SK-N-SH (cell line): Measurements from ENCODE around the gene ARID1B. TPM values are rescaled to one million over a fixed set of nuclear protein-coding genes. Genes with fewer than 3 reads are reported as not detected.

Experiments
- CTCF ChIA-PET: fragments of 300-600, 350-600 bp; formaldehyde crosslinking; extraction: SDS; loops from one replicate; lab custom pipeline; 2021; lab: Yijun Ruan, JAX
- POLR2A ChIA-PET: fragments of 350-600 bp; sonication (Branson Sonifier 250); formaldehyde crosslinking; extraction: SDS; loops from one replicate; lab custom pipeline; 2020; ENCODE audit warnings: antibody characterized with exemption, inconsistent platforms; lab: Yijun Ruan, JAX
- DNase-seq: peaks from one replicate; pipeline ENCODE4 v3.0.0; 2012
- H2AFZ ChIP-seq: fragments of 200-600 bp; sonication (generic); 2 replicates; pipeline ENCODE4 v1.8.1; 2016; ENCODE audit warnings: antibody characterized with exemption, mild to moderate bottlenecking, low read depth
- H3F3A ChIP-seq: fragments of 200-600 bp; sonication (generic); replicated peaks from 2 replicates; pipeline ENCODE3; 2016; ENCODE audit warnings: antibody characterized with exemption, mild to moderate bottlenecking; ENCODE audit not compliant: insufficient read depth
- H3K27ac ChIP-seq, 2 experiments: fragments of 200-500 bp in 1 of 2; fragments of 200-600 bp in 1 of 2; sonication (Bioruptor generic) in 1 of 2; sonication (generic), shearing (Covaris generic) in 1 of 2; 2 replicates each; pipeline versions ENCODE4 v1.5.1 to v1.6.1; 2014 to 2016; ENCODE audit warnings: low read depth in 2 of 2, inconsistent platforms in 1 of 2, low read length in 1 of 2, mild to moderate bottlenecking in 1 of 2, mixed read lengths in 1 of 2
- H3K27me3 ChIP-seq: fragments of 200-600 bp; sonication (generic), shearing (Covaris generic); 2 replicates; pipeline ENCODE4 v1.6.1; 2016; ENCODE audit warnings: mixed run types; ENCODE audit not compliant: insufficient read depth
- H3K36me3 ChIP-seq, 2 experiments: fragments of 200-500 bp in 1 of 2; fragments of 200-600 bp in 1 of 2; sonication (Bioruptor generic) in 1 of 2; sonication (generic) in 1 of 2; replicated peaks in 1 of 2; 2 replicates each; pipeline versions ENCODE3 to v1.5.1; 2014 to 2016; ENCODE audit warnings: low read length in 1 of 2, mild to moderate bottlenecking in 1 of 2; ENCODE audit not compliant: insufficient read depth in 2 of 2, control insufficient read depth in 1 of 2
- H3K4me1 ChIP-seq, 2 experiments: fragments of 200-500 bp in 1 of 2; fragments of 200-600 bp in 1 of 2; sonication (Bioruptor generic) in 1 of 2; sonication (generic), shearing (Covaris generic) in 1 of 2; 2 replicates each; pipeline versions ENCODE4 v1.5.1 to v1.6.1; 2014 to 2016; ENCODE audit warnings: low read depth in 1 of 2, low read length in 1 of 2, mixed run types in 1 of 2; ENCODE audit not compliant: insufficient read depth in 2 of 2, control insufficient read depth in 1 of 2
- H3K4me2 ChIP-seq: fragments of 200-600 bp; sonication (generic), shearing (Covaris generic); 2 replicates; pipeline ENCODE4 v1.6.1; 2017; ENCODE audit warnings: mixed run types
- H3K4me3 ChIP-seq, 2 experiments: fragments of 200-500 bp in 1 of 2; fragments of 200-600 bp in 1 of 2; sonication (Bioruptor generic) in 1 of 2; sonication (generic), shearing (Covaris generic) in 1 of 2; 2 replicates each; pipeline versions ENCODE4 v1.5.1 to v1.8.1; 2014 to 2016; ENCODE audit warnings: low read depth in 2 of 2, inconsistent platforms in 1 of 2, low read length in 1 of 2, mild to moderate bottlenecking in 1 of 2, mixed read lengths in 1 of 2, moderate library complexity in 1 of 2
- H3K79me2 ChIP-seq: fragments of 200-600 bp; sonication (generic); 2 replicates; pipeline ENCODE4 v1.8.1; 2017; ENCODE audit warnings: mild to moderate bottlenecking; ENCODE audit not compliant: insufficient read depth
- H3K9ac ChIP-seq: fragments of 200-600 bp; sonication (generic); 2 replicates; pipeline ENCODE4 v1.6.1; 2017; ENCODE audit warnings: mixed run types
- H3K9me2 ChIP-seq: fragments of 200-600 bp; sonication (generic); 2 replicates; pipeline ENCODE4 v1.6.1; 2017; ENCODE audit warnings: mixed run types
- H3K9me3 ChIP-seq: fragments of 200-600 bp; sonication (generic); 2 replicates; pipeline ENCODE4 v1.6.1; 2017; ENCODE audit warnings: mixed run types, mild to moderate bottlenecking, moderate library complexity
- H4K20me1 ChIP-seq: fragments of 200-600 bp; sonication (generic); 2 replicates; pipeline ENCODE4 v1.6.1; 2017; ENCODE audit warnings: mild to moderate bottlenecking, mixed run types; ENCODE audit not compliant: insufficient read depth
- FOSL2 ChIP-seq: IDR thresholded peaks from 2 replicates; pipeline ENCODE4 v1.4.0; 2012; ENCODE audit warnings: low read depth, mild to moderate bottlenecking, moderate library complexity, borderline replicate concordance
- GATA2 ChIP-seq: sonication (generic); formaldehyde crosslinking; IDR thresholded peaks from 2 replicates; pipeline ENCODE4 v1.5.0; 2020; ENCODE audit warnings: mild to moderate bottlenecking, missing genetic modification reagents
- MEF2A ChIP-seq: IDR thresholded peaks from 2 replicates; pipeline ENCODE4 v1.4.0; 2012; ENCODE audit warnings: low read depth, borderline replicate concordance
- RCOR1 ChIP-seq: fragments of 150-350 bp; IDR thresholded peaks from 2 replicates; pipeline ENCODE4 v1.6.1; 2017; ENCODE audit warnings: antibody characterized with exemption, low read length
- TAF1 ChIP-seq: IDR thresholded peaks from 2 replicates; pipeline ENCODE4 v1.6.1; 2012; ENCODE audit warnings: low read depth, mild to moderate bottlenecking, low read length, moderate library complexity, borderline replicate concordance
- TEAD4 ChIP-seq: IDR thresholded peaks from 2 replicates; pipeline ENCODE4 v1.4.0; 2012; ENCODE audit warnings: mild to moderate bottlenecking, borderline replicate concordance; ENCODE audit not compliant: insufficient read depth
- WGBS: methylation state at CpG from one replicate; pipeline ENCODE4 v1.1.6; 2017; ENCODE audit warnings: low lambda C conversion rate; 5-methylcytosine and 5-hydroxymethylcytosine counted together
- polyA plus RNA-seq, 3 experiments: library from polyadenylated mRNA; depleted of rRNA; stranded (reverse); fragments of >200 nt; gene quantifications; 2 replicates each; pipeline ENCODE4 v1.2.3, GENCODE V29; 2012
- TF ChIP-seq, protein P1 (sequence below): fragments of 200-600 bp; sonication (generic); IDR thresholded peaks from 2 replicates; pipeline ENCODE4 v1.6.1; 2017; ENCODE audit warnings: antibody characterized with exemption, mild to moderate bottlenecking, moderate library complexity
- TF ChIP-seq, protein P2 (sequence below): IDR thresholded peaks from 2 replicates; pipeline ENCODE4 v1.4.0; 2012; ENCODE audit warnings: low read depth, borderline replicate concordance

ARID1B gene
- polyA plus RNA-seq, 1 of the 3 experiments (the other 2 are of a cell fraction), result 13.6 TPM

DNA sequence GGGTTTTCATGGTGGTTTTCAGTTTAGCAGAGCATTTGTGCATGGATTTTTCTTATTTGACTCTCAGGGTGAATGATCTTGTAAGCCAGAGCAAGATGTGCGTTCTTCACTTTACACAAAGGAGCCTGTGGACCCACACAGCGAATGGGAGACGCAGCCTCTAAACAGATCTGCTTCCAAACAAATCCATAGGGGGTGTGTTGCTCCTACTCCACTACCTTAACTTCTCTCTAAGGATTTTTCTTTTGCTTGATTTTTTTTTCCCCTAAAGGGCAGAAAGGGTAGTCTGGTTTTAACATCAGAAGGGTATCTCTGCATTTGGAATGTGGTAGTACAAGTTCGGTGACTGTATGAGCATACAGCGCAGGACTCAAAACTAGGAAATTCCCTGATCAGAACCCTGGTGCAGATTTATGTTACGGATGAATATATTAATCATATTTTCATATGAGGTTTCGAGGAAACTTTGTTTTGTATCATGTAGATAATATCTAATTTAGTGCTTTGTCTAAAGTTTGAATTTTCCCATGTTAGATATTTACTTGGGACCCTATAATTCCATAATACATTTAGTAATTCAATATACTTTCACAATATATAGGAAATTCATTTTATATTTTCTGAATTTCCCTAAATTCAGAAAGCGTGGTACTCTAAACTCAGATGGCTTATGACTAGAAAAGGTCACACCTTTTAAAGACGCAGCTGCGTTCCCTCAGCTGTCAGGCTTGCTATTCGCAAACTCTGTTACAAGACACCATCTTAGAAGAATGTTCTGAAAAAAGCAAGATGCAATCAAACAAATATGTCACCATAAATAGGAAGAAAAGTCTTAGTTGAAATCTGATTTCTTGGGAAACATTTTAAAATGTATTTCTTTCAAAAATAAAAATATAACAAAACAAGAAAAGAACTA, 349.3 kb downstream of the ARID1B start:
- WGBS, result 98% methylated on average over 11 of the region's 11 CpGs
- peaks cover 5% of the 10 kb centered on the region for H3K79me2 ChIP-seq
- H3K9me3 ChIP-seq, result no peaks in the 10 kb centered on the region
- no peak overlapping the region for H3K4me3 ChIP-seq
- H3F3A ChIP-seq, result peaks cover 5% of the 10 kb centered on the region
- POLR2A ChIA-PET, result no interaction called here
- H2AFZ ChIP-seq, result no peak overlapping the region
- CTCF ChIA-PET, result no interaction called here
- DNase-seq, result no peak
- no peak overlapping the region for H3K27ac ChIP-seq
- H3K9ac ChIP-seq, result no peak overlapping the region
- TF ChIP-seq, protein P1, sequence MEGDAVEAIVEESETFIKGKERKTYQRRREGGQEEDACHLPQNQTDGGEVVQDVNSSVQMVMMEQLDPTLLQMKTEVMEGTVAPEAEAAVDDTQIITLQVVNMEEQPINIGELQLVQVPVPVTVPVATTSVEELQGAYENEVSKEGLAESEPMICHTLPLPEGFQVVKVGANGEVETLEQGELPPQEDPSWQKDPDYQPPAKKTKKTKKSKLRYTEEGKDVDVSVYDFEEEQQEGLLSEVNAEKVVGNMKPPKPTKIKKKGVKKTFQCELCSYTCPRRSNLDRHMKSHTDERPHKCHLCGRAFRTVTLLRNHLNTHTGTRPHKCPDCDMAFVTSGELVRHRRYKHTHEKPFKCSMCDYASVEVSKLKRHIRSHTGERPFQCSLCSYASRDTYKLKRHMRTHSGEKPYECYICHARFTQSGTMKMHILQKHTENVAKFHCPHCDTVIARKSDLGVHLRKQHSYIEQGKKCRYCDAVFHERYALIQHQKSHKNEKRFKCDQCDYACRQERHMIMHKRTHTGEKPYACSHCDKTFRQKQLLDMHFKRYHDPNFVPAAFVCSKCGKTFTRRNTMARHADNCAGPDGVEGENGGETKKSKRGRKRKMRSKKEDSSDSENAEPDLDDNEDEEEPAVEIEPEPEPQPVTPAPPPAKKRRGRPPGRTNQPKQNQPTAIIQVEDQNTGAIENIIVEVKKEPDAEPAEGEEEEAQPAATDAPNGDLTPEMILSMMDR, result no peak
- no peak for TF ChIP-seq TEAD4
- no peak for TF ChIP-seq RCOR1
- TF ChIP-seq FOSL2, result no peak
- H3K36me3 ChIP-seq, result peaks cover 4 to 7% of the 10 kb centered on the region in 2 experiments
- H3K4me2 ChIP-seq, result no peak overlapping the region
- no peaks in the 10 kb centered on the region for H4K20me1 ChIP-seq
- no peaks in the 10 kb centered on the region for H3K9me2 ChIP-seq
- peaks cover 0 to 6% of the 10 kb centered on the region in 2 experiments; a peak in 2 of 4 replicates for H3K4me1 ChIP-seq
- H3K27me3 ChIP-seq, result no peaks in the 10 kb centered on the region

DNA sequence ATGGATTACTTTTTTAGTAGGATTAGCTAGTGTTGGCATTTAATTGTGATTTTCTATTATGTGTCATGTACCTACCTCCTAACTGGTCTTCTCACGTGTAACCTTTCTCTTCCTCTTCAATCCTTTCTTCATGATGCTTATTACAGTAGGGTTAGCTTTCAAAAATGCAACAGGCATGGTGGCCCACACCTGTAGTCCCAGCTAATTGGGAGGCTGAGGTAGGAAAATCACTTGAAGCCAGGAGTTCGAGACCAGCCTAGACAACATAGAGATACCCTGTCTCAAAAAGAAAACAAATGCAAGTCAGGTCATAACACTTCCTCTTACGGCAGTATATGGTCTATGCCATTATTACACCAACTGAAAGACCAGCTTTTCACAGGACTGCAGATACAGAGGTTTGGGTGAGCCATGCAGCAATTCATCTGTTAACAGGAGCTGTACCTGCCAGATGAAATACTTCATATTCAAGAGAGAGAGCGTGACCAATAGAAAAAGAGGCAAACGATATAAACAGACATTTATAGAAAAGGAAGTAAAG, 351.1 kb downstream of the ARID1B start:
- Histone ChIP-seq H3K4me2 (no peak overlapping the region), H3K36me3 (peaks cover 7 to 8% of the 10 kb centered on the region in 2 experiments), H4K20me1 (no peaks in the 10 kb centered on the region), H3K79me2 (peaks cover 5% of the 10 kb centered on the region), H3K9me3 (no peaks in the 10 kb centered on the region), H3K9ac (no peak overlapping the region), H3K4me3 (no peak overlapping the region), H3K27me3 (no peaks in the 10 kb centered on the region), H3K27ac (no peak overlapping the region), H3K9me2 (no peaks in the 10 kb centered on the region), H2AFZ (no peak overlapping the region), H3K4me1 (peaks cover 0 to 6% of the 10 kb centered on the region in 2 experiments; a peak in 2 of 4 replicates), H3F3A (peaks cover 5% of the 10 kb centered on the region)
- CTCF ChIA-PET, result interaction anchor here (0.6 to 1.7 kb wide), 3 partner anchors 11 to 407 kb away, joined by 3 to 6 read pairs (median 4); no protein-coding TSS in a partner anchor
- DNase-seq, result no peak
- WGBS, result 96% methylated on average over 5 of the region's 5 CpGs
- POLR2A ChIA-PET, result no interaction called here
- no peak for TF ChIP-seq GATA2 (CRISPR knock-in tag)
- TF ChIP-seq, protein P1, result no peak
- TF ChIP-seq TAF1, result no peak
- TF ChIP-seq, protein P2, sequence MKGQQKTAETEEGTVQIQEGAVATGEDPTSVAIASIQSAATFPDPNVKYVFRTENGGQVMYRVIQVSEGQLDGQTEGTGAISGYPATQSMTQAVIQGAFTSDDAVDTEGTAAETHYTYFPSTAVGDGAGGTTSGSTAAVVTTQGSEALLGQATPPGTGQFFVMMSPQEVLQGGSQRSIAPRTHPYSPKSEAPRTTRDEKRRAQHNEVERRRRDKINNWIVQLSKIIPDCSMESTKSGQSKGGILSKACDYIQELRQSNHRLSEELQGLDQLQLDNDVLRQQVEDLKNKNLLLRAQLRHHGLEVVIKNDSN, result no peak
- TF ChIP-seq MEF2A, result no peak
